HEK293T (cell line): ENCODE data around the gene SLC7A14.

Experiments
- ELF4 ChIP-seq: fragments of 450-650 bp; IDR thresholded peaks from 2 replicates; pipeline ENCODE4 v1.6.1; 2017; ENCODE audit warnings: antibody characterized with exemption
- FOXA1 ChIP-seq: fragments of 450-650 bp; IDR thresholded peaks from 2 replicates; pipeline ENCODE4 v1.6.1; 2016; ENCODE audit warnings: mild to moderate bottlenecking
- FOXK2 ChIP-seq: fragments of 450-650 bp; IDR thresholded peaks from 2 replicates; pipeline ENCODE4 v1.6.1; 2016; ENCODE audit warnings: mild to moderate bottlenecking
- HDGF ChIP-seq: fragments of 450-650 bp; IDR thresholded peaks from 2 replicates; pipeline ENCODE4 v1.6.1; 2017; ENCODE audit warnings: antibody characterized with exemption, borderline replicate concordance
- NFRKB ChIP-seq: fragments of 450-650 bp; IDR thresholded peaks from 2 replicates; pipeline ENCODE4 v1.6.1; 2016; ENCODE audit warnings: mild to moderate bottlenecking, moderate library complexity
- SP1 ChIP-seq: fragments of 450-650 bp; IDR thresholded peaks from 2 replicates; pipeline ENCODE4 v1.6.1; 2017
- SUZ12 ChIP-seq: fragments of 450-650 bp; IDR thresholded peaks from 2 replicates; pipeline ENCODE4 v1.6.1; 2016; ENCODE audit warnings: mild to moderate bottlenecking
- TARDBP ChIP-seq: fragments of 450-650 bp; IDR thresholded peaks from 2 replicates; pipeline ENCODE4 v1.6.1; 2016
- ZNF384 ChIP-seq: fragments of 450-650 bp; IDR thresholded peaks from 2 replicates; pipeline ENCODE4 v1.6.1; 2016
- TF ChIP-seq, protein P1 (sequence below): fragments of 450-650 bp; IDR thresholded peaks from 2 replicates; pipeline ENCODE4 v1.6.1; 2016

DNA sequence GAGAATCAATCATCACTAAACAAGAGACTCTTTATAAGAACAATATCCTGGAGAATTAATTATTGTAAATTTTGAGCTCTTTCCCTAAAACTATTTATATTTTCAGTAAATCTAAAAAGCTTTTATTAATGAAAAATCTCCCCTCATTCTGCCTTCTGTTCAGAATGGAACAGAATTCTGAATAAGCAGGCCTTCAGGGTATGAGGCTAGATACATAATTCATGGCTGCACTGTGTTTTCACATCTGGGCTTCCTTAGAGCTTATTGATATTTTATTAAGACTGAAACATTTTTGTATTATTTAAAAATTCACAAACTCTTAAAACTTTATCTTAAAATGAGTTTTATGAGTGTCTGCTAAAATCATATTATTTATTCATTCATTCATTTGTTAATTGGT, 142.4 kb downstream of the SLC7A14 start:
- TF ChIP-seq, protein P1, sequence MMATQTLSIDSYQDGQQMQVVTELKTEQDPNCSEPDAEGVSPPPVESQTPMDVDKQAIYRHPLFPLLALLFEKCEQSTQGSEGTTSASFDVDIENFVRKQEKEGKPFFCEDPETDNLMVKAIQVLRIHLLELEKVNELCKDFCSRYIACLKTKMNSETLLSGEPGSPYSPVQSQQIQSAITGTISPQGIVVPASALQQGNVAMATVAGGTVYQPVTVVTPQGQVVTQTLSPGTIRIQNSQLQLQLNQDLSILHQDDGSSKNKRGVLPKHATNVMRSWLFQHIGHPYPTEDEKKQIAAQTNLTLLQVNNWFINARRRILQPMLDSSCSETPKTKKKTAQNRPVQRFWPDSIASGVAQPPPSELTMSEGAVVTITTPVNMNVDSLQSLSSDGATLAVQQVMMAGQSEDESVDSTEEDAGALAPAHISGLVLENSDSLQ, result no peak
- TF ChIP-seq TARDBP (no peak), SP1 (no peak), HDGF (no peak), ZNF384 (no peak), ELF4 (no peak), NFRKB (no peak), FOXA1 (no peak), FOXK2 (no peak), SUZ12 (no peak)
